GM21423 (cell line): ENCODE measurements around the gene HPS1.
"Not testable (repeated sequence)": the region's sequence is repeated elsewhere in the genome, so short reads cannot be mapped to it uniquely, and the experiment has no call there.

Experiments used
- ATAC-seq: cut with Tn5 transposase; IDR thresholded peaks from one replicate; pipeline ENCODE4 v1.9.1; 2021; ENCODE audit warnings: mild to moderate bottlenecking, moderate library complexity; ENCODE audit not compliant: unreplicated experiment

The HPS1 gene

GRCh38 chr10:98396096-98397063 is 50.4 kb downstream of the HPS1 start:
- ATAC-seq: no peak

- no peak for ATAC-seq
These were observed 51.8 kb downstream of the HPS1 start for GRCh38 chr10:98394851-98395440.

GRCh38 chr10:98391578-98391991 is 55.1 kb downstream of the HPS1 start:
- ATAC-seq: no peak

GRCh38 chr10:98391065-98391464 is 55.7 kb downstream of the HPS1 start:
- ATAC-seq: no peak

- ATAC-seq: no peak
These were observed 56.3 kb downstream of the HPS1 start for GRCh38 chr10:98390406-98390805.

- ATAC-seq: no peak
These were observed 57.3 kb downstream of the HPS1 start for GRCh38 chr10:98389398-98389797.

GRCh38 chr10:98388101-98388655 is 58.6 kb downstream of the HPS1 start:
- no peak for ATAC-seq

GRCh38 chr10:98384531-98385133 is 62.1 kb downstream of the HPS1 start:
- no peak for ATAC-seq

- no peak for ATAC-seq
These were observed 62.9 kb downstream of the HPS1 start for GRCh38 chr10:98383869-98384268.

- not testable (repeated sequence) for ATAC-seq
These were observed 63.5 kb downstream of the HPS1 start for GRCh38 chr10:98383134-98383667.

GRCh38 chr10:98382691-98383101 is 64.0 kb downstream of the HPS1 start:
- ATAC-seq: no peak

- no peak for ATAC-seq
These were observed 66.0 kb downstream of the HPS1 start for GRCh38 chr10:98380493-98381339.

GRCh38 chr10:98378722-98379121 is 68.0 kb downstream of the HPS1 start:
- no peak for ATAC-seq

- no peak for ATAC-seq
These were observed 69.2 kb downstream of the HPS1 start for GRCh38 chr10:98377536-98377935.

GRCh38 chr10:98377001-98377400 is 69.7 kb downstream of the HPS1 start:
- ATAC-seq: no peak

- no peak for ATAC-seq
These were observed 70.2 kb downstream of the HPS1 start for GRCh38 chr10:98376485-98376884.

- ATAC-seq: no peak
These were observed 72.3 kb downstream of the HPS1 start for GRCh38 chr10:98374217-98374985.

- ATAC-seq: no peak
These were observed 73.3 kb downstream of the HPS1 start for GRCh38 chr10:98373260-98374040.
